Astrocyte of the spinal cord (primary cell): ENCODE data around the gene ZNF563.

Source experiments
- DNase-seq: peaks from one replicate; pipeline ENCODE4 v3.0.0; 2011; ENCODE audit warnings: low read depth, low spot score
- H3K4me3 ChIP-seq: 2 replicates; pipeline ENCODE4 v1.5.1; 2011; ENCODE audit warnings: low read depth, mild to moderate bottlenecking, low read length, moderate library complexity
- in situ Hi-C: cut with HindIII; loops from 2 replicates; pipeline ENCODE4 v1.10.0; 2017; ENCODE audit warnings: low sequenced_read_pairs
- TF ChIP-seq, protein P1 (sequence below): IDR thresholded peaks from 2 replicates; pipeline ENCODE4 v1.5.1; 2012; ENCODE audit warnings: low read depth, mild to moderate bottlenecking, low read length, inconsistent platforms

The ZNF563 gene

DNA sequence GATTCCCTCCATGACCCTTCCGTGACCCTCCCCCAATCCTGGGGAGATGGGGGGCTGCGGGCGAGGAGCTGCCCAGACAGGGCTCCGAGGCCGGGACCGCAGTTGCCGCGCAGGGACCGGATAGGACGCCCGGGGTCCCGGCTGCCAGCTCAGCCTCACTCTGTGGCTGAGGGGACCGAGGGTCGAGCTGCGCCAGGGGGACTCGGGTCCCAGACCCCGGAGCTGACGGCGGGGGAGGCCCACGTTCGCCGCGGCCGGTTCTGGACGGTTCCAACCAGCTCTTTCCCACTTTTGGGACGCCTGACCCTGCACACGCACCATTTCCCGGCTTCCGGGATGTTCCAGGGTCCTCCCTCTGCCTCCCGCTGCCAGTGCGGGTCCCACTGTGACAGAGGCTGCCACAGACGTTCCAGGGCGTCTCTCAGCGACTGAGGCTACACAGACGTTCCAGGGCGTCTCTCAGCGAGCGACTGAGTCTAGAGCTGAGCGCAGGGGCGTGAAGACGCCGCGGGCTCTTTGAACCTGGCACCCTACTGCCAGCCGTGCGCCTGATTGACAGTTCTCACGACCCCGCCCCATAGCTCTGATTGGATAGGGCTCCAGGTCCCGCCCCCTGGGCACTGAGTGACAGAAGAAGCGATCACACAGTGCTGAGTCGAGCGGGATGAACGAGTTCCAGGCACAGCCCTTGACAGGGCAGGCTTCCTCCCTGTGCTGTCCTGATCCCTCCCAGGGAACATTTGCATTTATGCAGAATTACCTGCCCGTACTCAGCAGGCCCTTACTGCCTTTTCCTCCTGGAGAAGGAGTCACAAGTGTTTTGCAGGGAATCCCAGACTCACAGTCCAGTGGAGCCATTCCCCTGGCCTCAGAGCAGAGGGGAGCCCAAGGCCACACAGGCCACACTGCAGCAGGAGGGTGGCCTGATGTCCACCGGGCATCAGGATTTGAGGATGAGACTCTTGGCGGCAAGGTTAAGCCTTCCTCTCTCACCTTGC lies at the start of gene ZNF563:
TSS of gene ZNF563 (minus strand) at position 472 of the 998 bp plus-strand sequence. CDS start at position 321, 151 bp downstream.
- DNase-seq: peak; percentile 88
- TF ChIP-seq, protein P1, sequence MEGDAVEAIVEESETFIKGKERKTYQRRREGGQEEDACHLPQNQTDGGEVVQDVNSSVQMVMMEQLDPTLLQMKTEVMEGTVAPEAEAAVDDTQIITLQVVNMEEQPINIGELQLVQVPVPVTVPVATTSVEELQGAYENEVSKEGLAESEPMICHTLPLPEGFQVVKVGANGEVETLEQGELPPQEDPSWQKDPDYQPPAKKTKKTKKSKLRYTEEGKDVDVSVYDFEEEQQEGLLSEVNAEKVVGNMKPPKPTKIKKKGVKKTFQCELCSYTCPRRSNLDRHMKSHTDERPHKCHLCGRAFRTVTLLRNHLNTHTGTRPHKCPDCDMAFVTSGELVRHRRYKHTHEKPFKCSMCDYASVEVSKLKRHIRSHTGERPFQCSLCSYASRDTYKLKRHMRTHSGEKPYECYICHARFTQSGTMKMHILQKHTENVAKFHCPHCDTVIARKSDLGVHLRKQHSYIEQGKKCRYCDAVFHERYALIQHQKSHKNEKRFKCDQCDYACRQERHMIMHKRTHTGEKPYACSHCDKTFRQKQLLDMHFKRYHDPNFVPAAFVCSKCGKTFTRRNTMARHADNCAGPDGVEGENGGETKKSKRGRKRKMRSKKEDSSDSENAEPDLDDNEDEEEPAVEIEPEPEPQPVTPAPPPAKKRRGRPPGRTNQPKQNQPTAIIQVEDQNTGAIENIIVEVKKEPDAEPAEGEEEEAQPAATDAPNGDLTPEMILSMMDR: no peak
- in situ Hi-C loops: no loop called here
- peak within 1 kb of the TSS; percentile 85 for H3K4me3 ChIP-seq

GRCh38 chr19:12380444-12380737 lies 47.0 kb upstream of the ZNF563 start:
- in situ Hi-C loops: no loop called here
- H3K4me3 ChIP-seq: no peak overlapping the region
- TF ChIP-seq, protein P1: no peak
- no peak for DNase-seq

DNA sequence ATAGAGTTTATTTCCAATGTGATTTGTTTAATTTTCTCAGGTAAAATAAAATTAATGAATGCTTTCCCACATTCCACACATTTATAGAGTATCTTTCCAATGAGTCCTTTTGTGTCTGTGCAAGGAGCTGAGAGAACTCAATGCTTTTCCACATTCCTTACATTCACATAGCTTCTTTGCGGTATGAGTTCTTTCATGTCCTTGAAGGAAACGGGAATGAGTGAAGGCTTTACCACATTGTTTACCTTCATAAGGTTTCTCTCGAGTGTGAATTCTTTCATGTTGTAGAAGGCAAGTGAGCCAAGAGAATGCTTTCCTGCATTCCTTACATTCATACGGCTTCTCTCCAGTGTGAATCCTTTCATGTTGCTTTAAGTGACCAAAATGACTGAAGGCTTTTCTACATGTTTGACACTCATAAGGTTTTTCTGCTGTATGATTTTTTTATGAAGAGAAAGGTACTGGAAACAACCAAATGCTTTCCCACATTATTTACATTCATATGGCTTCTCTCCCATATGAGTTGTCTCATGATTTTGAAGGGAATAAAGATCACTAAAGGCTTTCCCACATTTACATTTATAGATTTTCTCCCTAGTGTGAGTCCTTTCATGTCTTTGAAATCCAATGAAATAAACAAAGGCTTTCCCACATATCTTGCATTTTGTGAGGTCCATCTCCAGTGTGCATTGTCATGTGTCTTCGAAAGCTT lies 46.5 kb upstream of the ZNF563 start:
- in situ Hi-C loops: no loop called here
- H3K4me3 ChIP-seq: no peak overlapping the region
- TF ChIP-seq, protein P1: no peak
- no peak for DNase-seq

- TF ChIP-seq, protein P1: no peak
- in situ Hi-C loops: no loop called here
- no peak for DNase-seq
- no peak overlapping the region for H3K4me3 ChIP-seq
Observed at GRCh38 chr19:12374026-12374425, 40.6 kb upstream of the ZNF563 start.

GRCh38 chr19:12365236-12366162 lies 32.1 kb upstream of the ZNF563 start, which contains the start of gene ZNF442:
ZNF442 (minus strand) TSS chr19:12365683; CDS start chr19:12363631, 2,052 bp downstream.
- in situ Hi-C loops: no loop called here
- H3K4me3 ChIP-seq: peak within 1 kb of the TSS; percentile 80
- TF ChIP-seq, protein P1: peak; percentile 83
- peak; percentile 96 for DNase-seq
